HEK293T (cell line): ENCODE measurements around the gene KRTAP12-1.

Source experiments
- CTCF ChIA-PET: fragments of 350-600 bp; formaldehyde crosslinking; extraction: SDS; loops from one replicate; lab custom pipeline; 2021; ENCODE audit warnings: antibody characterized with exemption, inconsistent platforms; lab: Yijun Ruan, JAX
- POLR2A ChIA-PET: fragments of 350-600 bp; formaldehyde crosslinking; extraction: SDS; loops from one replicate; lab custom pipeline; 2020; ENCODE audit warnings: antibody characterized with exemption, inconsistent platforms; lab: Yijun Ruan, JAX
- DNase-seq: peaks from one replicate; pipeline ENCODE4 v3.0.0; 2012; ENCODE audit warnings: mixed read lengths; ENCODE audit errors: extremely low spot score
- ARNT ChIP-seq: fragments of 450-650 bp; IDR thresholded peaks from 2 replicates; pipeline ENCODE4 v1.6.1; 2017; ENCODE audit warnings: mild to moderate bottlenecking
- BHLHE40 ChIP-seq: fragments of 450-650 bp; IDR thresholded peaks from 2 replicates; pipeline ENCODE4 v1.6.1; 2016; ENCODE audit warnings: mild to moderate bottlenecking, moderate library complexity, borderline replicate concordance
- CTBP1 ChIP-seq: fragments of 450-650 bp; IDR thresholded peaks from 2 replicates; pipeline ENCODE4 v1.6.1; 2016; ENCODE audit warnings: borderline replicate concordance
- ELF4 ChIP-seq: fragments of 450-650 bp; IDR thresholded peaks from 2 replicates; pipeline ENCODE4 v1.6.1; 2017; ENCODE audit warnings: antibody characterized with exemption
- FOXA1 ChIP-seq: fragments of 450-650 bp; IDR thresholded peaks from 2 replicates; pipeline ENCODE4 v1.6.1; 2016; ENCODE audit warnings: mild to moderate bottlenecking
- FOXK2 ChIP-seq: fragments of 450-650 bp; IDR thresholded peaks from 2 replicates; pipeline ENCODE4 v1.6.1; 2016; ENCODE audit warnings: mild to moderate bottlenecking
- FOXM1 ChIP-seq: fragments of 450-650 bp; IDR thresholded peaks from 2 replicates; pipeline ENCODE4 v1.6.1; 2017; ENCODE audit warnings: mild to moderate bottlenecking, borderline replicate concordance
- HDGF ChIP-seq: fragments of 450-650 bp; IDR thresholded peaks from 2 replicates; pipeline ENCODE4 v1.6.1; 2017; ENCODE audit warnings: antibody characterized with exemption, borderline replicate concordance
- L3MBTL2 ChIP-seq: fragments of 450-650 bp; conservative IDR thresholded peaks from 2 replicates; pipeline ENCODE4 v1.6.1; 2016; ENCODE audit warnings: mild to moderate bottlenecking
- LEF1 ChIP-seq: fragments of 450-650 bp; IDR thresholded peaks from 2 replicates; pipeline ENCODE4 v1.6.1; 2017; ENCODE audit warnings: mild to moderate bottlenecking, borderline replicate concordance
- NFRKB ChIP-seq: fragments of 450-650 bp; IDR thresholded peaks from 2 replicates; pipeline ENCODE4 v1.6.1; 2016; ENCODE audit warnings: mild to moderate bottlenecking, moderate library complexity
- PKNOX1 ChIP-seq: fragments of 450-650 bp; IDR thresholded peaks from 2 replicates; pipeline ENCODE4 v1.6.1; 2016
- SP1 ChIP-seq: fragments of 450-650 bp; IDR thresholded peaks from 2 replicates; pipeline ENCODE4 v1.6.1; 2017
- SUZ12 ChIP-seq: fragments of 450-650 bp; IDR thresholded peaks from 2 replicates; pipeline ENCODE4 v1.6.1; 2016; ENCODE audit warnings: mild to moderate bottlenecking
- TARDBP ChIP-seq: fragments of 450-650 bp; IDR thresholded peaks from 2 replicates; pipeline ENCODE4 v1.6.1; 2016
- ZNF384 ChIP-seq: fragments of 450-650 bp; IDR thresholded peaks from 2 replicates; pipeline ENCODE4 v1.6.1; 2016

KRTAP12-1 gene

GRCh38 chr21:44722731-44723130 is 40.8 kb upstream of the KRTAP12-1 start:
- ChIA-PET POLR2A (no interaction called here), CTCF (no interaction called here)
- TF ChIP-seq SP1, result no peak
- no peak for TF ChIP-seq HDGF
- no peak for TF ChIP-seq CTBP1
- no peak for DNase-seq

GRCh38 chr21:44720170-44720569 is 38.2 kb upstream of the KRTAP12-1 start:
- no peak for DNase-seq
- TF ChIP-seq NFRKB (no peak), ARNT (no peak), FOXA1 (no peak), CTBP1 (no peak), ZNF384 (no peak), SP1 (no peak), BHLHE40 (no peak), LEF1 (no peak), L3MBTL2 (no peak), FOXK2 (no peak), HDGF (no peak), PKNOX1 (no peak), ELF4 (no peak), FOXM1 (no peak), TARDBP (no peak)
- ChIA-PET CTCF (no interaction called here), POLR2A (no interaction called here)

GRCh38 chr21:44718571-44718970 is 36.6 kb upstream of the KRTAP12-1 start:
- DNase-seq, result no peak
- POLR2A ChIA-PET, result no interaction called here
- CTCF ChIA-PET, result interaction anchor here (0.6 kb wide), 1 partner anchor 37 kb away, joined by 3 read pairs; no protein-coding TSS in a partner anchor
- TF ChIP-seq NFRKB (no peak), SUZ12 (no peak), SP1 (no peak), ELF4 (no peak), ZNF384 (no peak), FOXK2 (no peak), HDGF (no peak), CTBP1 (no peak), PKNOX1 (no peak), ARNT (no peak), BHLHE40 (no peak), FOXM1 (no peak), L3MBTL2 (no peak), FOXA1 (no peak), TARDBP (no peak), LEF1 (no peak)

- no peak for TF ChIP-seq NFRKB
- TF ChIP-seq FOXM1, result no peak
- TF ChIP-seq L3MBTL2, result no peak
- no peak for TF ChIP-seq PKNOX1
- no peak for TF ChIP-seq ARNT
- POLR2A ChIA-PET, result no interaction called here
- no peak for DNase-seq
- CTCF ChIA-PET, result no interaction called here
These were observed 36.1 kb upstream of the KRTAP12-1 start for GRCh38 chr21:44718093-44718492.

- DNase-seq, result no peak
- CTCF ChIA-PET, result no interaction called here
These were observed 35.0 kb upstream of the KRTAP12-1 start for GRCh38 chr21:44716984-44717383.

GRCh38 chr21:44714905-44715304 is 32.9 kb upstream of the KRTAP12-1 start:
- CTCF ChIA-PET, result interaction anchor here (0.6 kb wide), 1 partner anchor 533 kb away, joined by 3 read pairs; no protein-coding TSS in a partner anchor
- TF ChIP-seq LEF1 (no peak), PKNOX1 (peak; percentile 58), ELF4 (no peak)
- POLR2A ChIA-PET, result no interaction called here

More at GRCh38 chr21:44716984-44717383, 35.0 kb upstream of the KRTAP12-1 start:
- no peak for TF ChIP-seq NFRKB
- no peak for TF ChIP-seq FOXA1
- TF ChIP-seq ARNT, result no peak
- TF ChIP-seq HDGF, result no peak
- no peak for TF ChIP-seq L3MBTL2
- TF ChIP-seq PKNOX1, result no peak
- TF ChIP-seq FOXM1, result no peak
- no peak for TF ChIP-seq ELF4
- POLR2A ChIA-PET, result no interaction called here

More at GRCh38 chr21:44714905-44715304, 32.9 kb upstream of the KRTAP12-1 start:
- no peak for DNase-seq
